NOMO-1 (cell line): ENCODE measurements around the gene ANO10.
"Not testable (repeated sequence)": the region's sequence is repeated elsewhere in the genome, so short reads cannot be mapped to it uniquely, and the experiment has no call there.

ENCODE experiments used
- DNase-seq, 2 experiments: peaks; one replicate each; lab custom pipeline; 2025; ENCODE audit not compliant: unreplicated experiment in 2 of 2; lab: John Stamatoyannopoulos, UW

The ANO10 gene

DNA sequence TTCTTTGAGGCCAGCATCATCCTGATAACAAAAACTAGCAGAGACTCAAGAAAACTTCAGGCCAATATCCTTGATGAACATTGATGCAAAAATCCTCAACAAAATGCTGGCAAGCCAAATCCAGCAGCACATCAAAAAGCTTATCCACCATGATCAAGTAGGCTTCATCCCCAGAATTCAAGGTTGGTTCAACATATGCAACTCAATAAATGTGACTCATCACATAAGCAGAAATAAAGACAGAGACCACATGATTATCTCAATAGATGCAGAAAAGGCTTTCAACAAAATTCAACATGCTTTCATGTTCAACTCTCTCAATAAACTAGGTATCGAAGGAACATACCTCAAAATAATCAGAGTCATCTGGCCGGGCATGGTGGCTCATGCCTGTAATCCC lies 265.8 kb downstream of the ANO10 start:
- not testable (repeated sequence) for DNase-seq

DNA sequence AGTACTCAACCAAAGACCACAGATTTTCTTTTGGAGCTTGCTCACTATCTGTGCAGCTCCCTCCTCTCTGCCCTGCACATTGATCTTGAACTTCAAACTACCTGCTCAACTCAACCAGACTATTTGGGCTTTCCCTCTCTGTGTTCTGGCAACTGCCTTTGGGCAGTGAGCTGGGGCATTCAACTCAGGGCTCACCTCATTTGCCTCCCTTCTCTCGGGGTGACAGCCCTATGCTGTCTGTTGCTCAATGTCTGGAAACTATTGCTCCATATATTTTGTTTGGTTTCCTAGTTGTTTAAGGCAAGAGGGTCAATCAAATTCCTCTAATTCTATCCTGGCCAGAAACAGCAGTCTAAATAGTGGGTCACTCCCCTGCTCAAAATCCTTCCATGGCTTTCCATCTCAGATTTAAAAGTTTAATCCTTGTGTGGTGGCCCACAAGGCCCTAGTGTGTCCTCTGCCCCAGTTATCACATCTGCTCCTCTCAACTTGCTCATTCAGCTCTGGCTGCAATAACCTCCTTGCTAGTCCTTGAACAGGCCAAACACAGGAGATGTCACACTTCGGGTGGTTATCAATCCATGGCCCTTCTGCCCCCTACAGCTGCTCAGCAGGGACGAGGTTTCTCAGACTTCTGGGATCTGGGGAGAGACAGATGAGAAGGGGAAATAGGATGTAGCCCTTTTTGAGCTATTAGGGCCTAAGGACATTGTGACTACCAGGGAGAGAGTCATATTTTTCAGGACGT lies 267.7 kb downstream of the ANO10 start:
- no peak for DNase-seq

DNA sequence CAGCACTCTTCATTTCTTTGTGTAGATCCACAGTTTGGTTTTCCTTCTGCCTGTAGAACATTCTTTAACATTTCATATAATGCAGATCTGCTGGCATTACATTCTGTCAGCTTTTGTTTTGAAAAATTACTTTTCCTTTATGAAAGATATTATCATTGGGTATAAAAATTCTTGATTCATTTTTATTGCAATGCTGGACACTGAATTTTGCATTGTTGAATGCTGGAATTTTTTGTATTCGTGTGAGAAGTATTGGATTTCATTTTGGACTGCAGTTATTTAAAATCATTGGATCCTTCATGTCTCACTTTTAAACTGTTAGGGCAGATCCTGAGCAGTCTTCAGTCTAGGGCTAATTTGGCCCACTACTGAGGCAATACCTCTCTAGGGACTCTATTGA lies 268.4 kb downstream of the ANO10 start:
- no peak for DNase-seq

DNA sequence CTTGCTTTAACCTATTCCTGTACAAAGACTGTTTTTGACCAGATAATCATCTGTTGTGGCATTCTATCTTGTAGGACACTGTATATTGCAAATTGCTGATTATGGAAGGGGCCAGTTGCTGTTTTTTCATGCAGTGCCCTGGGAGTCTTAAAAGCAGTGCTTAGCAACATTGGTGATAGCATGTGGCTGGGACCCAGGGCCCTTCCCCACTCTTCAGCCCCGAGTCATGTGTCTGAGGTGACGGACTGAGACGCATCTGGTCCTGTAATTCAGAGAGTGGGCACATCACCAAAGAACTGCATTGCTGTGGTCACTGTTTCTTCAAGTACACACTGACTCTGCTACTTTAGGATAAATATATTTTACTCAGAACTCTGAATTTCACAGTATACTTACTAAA lies 272.1 kb downstream of the ANO10 start:
- DNase-seq = no peak

DNA sequence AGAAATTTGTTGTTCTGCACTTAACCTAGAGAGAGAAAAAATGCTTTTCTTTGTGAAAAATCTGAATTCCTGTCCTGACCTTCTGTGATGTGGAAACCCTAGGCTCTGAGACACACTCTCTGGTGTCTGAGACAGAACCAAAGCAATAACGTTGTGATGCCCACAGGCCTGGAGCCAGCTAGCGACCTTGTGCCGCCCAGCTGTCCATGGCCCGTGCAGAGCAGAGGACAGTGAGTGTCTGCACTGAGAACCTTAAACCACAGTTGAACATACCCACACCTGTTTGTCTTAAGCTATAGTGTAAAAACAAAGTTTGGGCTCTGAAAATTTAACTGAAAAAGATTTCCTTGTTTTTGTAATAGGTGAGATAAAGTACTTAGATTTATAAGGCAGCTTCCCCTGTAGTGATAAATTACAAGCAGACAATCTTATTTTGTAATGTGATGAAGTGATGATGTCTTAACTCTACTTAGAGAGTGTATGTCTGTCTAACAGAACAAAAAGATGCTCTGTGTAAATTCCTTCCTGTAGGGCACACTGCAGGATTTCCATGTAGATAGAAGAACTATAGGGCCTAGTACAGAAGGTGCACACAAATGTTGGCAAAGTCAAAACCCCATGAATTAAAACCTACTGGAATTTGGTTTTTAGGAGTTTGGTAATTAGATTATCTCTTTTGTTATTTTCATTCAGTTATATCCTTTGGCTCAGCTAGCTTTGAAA lies 272.8 kb downstream of the ANO10 start:
- DNase-seq = no peak

DNA sequence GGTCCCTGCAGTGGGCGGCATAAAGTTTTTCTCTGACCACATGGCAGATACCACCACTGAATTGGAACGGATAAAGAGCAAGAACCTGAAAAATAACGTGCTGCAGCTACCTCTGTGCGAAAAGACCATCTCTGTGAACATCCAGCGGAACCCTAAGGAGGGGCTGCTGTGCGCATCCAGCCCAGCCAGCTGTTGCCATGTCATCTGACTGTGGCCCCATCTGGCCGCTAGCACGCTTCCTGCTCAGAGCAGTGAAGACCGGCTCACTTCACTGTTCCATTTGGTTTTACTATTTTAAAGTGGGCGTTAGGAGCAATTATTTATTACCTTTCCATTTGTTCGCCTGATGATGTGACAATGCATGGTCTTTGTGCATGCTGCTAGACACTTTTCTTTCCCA lies 273.5 kb downstream of the ANO10 start:
- DNase-seq = no peak

DNA sequence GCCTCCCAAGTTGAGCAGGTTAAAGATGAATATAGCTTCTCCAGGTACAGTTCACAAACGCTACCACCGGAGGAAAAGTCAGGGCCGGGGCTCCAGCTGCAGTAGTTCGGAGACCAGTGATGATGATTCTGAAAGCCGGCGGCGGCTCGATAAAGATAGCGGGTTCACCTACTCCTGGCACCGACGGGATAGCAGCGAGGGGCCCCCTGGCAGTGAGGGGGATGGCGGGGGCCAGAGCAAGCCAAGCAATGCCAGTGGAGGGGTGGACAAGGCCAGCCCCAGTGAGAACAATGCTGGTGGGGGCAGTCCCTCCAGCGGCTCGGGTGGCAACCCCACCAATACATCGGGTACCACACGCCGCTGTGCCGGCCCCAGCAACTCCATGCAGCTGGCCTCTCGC lies 274.0 kb downstream of the ANO10 start:
- DNase-seq = no peak

DNA sequence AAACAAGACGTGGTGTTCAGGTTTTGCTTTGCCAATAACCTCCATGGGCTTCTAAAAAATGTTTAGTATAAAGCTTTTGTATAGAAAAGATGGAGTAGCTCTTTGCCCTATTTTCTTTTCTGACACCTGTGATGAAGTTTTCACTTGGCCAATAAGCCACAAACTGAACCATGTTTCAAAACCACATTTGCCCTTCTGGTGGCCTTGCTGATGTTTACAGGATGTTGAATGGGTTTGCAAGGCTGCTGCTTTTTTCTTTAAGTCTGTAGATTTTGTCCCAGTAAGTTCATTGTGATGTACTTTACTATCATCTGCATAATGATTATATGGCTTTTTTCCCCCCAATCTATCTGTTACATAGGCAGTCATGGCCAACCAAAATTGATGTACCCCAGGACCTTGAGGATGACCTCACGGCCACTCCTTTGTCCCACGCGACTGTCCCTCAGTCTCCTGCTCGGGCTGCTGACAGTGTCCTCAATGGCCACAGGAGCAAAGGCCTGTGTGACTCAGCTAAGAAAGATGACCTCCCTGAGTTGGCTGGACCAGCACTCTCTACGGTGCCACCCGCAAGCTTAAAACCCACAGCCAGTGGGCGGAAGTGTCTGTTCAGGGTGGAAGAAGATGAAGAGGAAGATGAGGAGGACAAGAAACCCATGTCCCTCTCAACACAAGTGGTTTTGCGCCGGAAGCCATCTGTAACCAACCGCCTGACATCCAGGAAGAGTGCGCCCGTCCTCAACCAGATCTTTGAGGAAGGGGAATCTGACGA lies 274.6 kb downstream of the ANO10 start:
- DNase-seq = no peak

DNA sequence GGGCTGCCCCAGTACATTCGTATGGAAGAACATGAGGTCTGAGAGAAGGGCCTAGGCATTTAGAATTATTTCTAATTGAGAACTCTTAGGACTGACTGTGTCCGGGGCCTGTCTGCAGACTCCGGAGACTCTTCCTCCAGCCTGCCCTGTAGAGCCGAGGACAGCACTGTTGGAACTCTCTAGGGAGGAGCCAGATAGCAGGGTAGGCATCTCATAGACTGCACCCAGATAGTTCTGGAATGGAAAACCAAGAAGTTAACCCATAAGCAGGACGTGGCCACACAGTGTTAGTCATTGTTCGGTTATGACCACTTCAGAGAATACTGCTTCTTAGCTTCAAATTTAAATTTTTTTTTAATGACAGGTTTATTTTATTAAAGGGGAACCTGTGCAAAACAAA lies 275.9 kb downstream of the ANO10 start:
- DNase-seq = no peak

DNA sequence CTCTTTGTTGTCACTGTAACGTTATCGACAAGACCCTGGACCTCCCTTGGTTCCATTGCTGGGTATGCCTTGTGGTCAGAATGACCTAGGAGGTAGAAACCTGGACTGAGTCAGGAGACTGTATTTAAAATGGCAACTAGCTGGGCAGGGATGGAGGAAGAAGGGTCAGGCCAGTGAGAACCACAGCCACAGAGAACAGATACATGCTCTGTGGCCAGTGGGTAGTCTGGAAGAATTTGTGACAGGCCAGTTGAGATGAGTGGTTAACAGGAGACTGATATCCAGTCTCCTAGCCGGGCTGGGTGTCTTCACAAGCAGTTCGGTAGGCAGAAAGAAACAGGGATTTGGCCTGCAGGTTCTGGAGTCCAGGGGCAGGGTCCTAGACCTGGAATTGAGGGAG lies 276.6 kb downstream of the ANO10 start:
- no peak for DNase-seq

DNA sequence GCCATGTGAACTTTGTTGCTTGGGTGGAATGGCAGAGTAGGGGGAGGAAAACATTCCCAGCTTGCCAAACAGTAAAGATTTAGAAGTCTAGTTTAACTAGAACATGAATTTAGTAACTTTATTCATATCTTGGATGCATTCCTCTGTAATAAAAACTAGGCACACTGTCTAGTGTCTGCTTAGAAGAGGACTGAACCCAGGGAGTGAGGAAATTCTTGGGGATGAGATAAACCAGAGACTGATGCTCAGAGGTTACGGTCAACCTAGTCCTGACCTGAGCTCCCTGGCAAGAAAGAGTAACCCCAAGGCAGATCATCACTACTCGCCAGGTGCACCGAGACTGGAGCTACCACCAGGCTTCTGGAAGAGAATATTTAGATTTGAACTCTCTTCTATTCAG lies 277.3 kb downstream of the ANO10 start:
- no peak for DNase-seq

DNA sequence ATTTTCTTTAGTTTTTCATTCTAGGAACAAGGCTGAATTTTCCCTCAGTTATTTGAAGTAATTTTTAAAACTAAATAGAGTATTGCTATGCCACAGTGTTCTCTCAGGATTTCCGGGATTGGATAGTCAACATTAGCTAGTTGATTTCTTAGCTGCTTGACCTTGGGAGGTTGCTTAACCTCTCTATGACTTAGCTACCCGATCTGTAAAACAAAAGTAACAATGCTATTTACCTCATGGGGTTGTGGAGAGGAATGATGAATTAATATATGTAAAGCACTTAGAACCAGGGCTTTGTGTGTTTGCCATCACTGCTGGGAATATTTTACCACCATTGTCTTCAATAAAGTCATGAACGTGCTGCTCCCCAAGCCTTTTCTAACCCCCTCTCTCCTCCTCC lies 278.0 kb downstream of the ANO10 start:
- no peak for DNase-seq

DNA sequence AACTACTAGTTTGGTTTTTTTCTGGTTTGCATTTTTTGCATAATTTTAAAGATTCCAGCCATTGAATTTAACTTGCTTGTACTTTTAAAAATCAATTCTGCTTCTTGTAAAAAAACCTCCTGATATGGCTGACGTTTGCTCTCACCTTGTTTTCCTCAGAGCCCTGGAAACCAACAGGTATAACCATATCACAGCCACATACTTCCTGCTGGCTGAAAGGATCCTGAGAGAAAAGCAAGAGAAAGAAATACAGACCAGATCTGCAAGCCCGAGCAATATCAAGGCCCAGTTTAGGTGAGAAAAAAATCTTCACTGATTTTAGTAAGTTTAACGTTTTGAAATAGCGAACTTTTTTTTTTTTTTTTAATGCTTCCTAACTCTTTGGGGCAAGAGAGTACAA lies 278.6 kb downstream of the ANO10 start:
- DNase-seq = no peak

DNA sequence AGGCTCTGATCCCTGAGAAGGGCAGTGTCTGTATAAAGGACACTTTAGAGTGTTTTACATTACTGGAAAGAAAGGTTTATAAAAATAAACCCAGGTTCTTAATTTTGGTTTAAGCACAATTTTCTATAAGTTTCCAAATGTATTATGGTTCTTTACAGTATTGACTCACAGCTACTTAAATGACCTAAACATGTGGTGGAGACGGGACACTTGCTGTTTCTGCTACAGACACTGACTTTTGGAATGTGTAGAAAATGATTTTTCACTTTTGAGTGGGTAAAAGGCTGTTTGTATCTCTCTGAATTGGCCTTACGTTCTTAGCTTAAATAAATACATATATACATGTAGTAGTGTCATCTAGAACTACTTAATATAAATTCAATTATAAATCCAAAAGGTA lies 280.0 kb downstream of the ANO10 start:
- no peak for DNase-seq

DNA sequence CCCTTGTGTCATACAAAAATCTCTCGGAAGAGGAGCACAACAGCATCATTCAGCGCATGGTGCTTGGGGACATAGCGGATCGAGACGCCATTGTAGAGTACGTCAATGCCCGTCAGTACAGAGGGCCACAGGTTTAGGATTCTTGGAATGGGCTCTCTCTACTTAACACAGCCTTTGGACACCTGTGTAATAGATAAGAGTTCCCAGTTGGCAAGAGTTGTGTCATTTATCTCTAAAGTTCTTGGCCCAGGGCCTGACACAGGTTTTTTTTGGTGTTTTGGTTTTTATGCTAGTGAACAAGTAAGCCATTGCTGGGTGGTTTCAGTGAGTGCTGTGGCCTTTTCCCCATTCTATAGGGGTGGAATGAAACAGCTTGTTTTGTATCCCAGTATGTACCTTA lies 281.4 kb downstream of the ANO10 start:
- no peak for DNase-seq

DNA sequence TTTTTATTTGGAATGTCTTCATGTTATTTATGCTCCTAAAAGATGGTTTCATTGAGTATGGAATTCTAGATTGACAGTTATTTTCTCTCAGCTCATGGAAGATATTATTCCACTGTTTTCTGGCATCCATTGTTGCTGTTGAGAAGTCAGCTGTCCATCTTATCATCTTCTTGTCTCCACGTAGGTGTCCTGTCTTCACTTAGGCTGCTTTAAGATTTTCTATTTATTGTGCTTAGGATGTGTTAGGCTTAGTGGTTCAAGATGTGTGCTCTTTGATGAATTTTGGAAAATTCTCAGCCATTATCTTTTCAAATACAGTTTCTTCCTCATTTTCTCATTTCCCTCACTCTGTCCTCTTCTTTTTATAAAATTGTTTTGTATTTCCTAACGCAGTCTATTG lies 283.5 kb downstream of the ANO10 start:
- DNase-seq = no peak

DNA sequence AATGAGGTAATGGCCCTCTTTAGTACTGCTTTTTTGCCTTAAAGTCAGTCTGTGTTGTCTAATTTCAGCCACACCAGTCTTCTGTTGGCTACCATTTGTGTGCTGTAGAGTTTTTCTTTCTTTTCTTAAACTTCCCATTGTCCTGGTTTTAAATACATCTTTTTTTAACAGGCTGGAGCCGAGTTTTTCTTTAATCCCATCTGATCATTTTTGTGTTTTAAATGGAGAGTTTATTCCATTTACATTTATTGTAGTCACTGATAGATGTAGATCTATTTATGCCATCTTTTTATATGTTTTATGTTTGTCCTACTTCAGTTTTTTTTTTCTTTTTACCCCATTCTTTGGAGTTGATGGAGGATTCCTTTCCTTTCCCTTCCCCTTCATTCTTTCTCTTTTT lies 286.0 kb downstream of the ANO10 start:
- no peak for DNase-seq

DNA sequence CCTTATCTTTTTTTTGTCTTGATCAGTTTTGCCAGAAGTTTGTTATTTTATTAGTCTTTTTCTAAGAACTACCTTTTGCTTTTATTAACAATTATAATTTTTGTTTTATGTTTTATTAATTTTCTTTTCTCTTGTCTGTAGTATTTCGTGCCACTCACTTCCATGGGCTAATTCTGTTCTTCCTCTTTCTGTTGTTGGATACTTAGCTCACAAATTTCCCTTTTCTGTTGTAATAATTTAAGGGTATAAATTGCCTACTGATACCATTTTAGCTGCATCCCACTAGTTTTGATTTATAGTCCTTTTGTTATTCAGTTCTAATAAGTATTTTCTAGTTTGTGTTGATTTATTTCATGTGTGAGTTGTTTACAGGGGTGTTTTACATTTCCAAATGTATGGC lies 286.8 kb downstream of the ANO10 start:
- peak; percentile 8 to 32 for DNase-seq

DNA sequence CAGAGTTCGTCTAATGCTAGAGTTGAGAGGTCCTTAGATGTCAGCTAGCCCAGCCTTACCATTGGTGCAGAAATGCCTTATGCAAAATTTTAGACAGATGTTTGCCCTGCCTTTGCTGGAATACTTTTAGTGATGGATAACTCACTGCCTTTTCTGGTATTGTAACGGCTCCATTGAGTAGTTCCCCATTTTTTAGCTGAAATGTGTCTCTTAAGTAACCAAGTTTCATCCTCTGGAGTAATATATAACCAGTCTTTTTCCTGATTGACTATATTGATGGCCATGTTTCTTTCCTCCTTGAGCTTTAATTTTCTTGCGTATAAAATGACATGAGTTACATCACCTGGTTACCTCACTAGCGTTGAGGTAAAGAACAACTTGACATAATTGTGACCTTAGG lies 290.4 kb downstream of the ANO10 start:
- DNase-seq = peak; percentile 19 to 48

DNA sequence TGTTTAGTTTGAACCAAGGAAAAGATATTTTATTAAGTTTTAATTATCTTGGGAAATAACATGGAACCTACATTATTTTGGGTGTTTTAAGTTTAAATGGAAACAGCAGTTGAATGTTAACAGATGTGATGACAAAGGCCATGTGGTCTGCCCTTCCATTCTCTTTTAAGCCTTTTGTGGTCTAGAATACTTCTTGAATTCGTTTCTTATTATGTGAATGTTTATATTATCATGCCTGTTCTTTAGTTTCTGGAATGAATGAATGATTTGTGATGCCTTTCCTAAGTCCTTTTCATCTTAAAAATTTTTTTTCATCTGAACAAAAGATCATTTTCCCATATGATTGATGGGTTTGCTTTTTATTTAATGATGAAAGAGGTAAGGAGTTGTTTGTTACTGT lies 290.8 kb downstream of the ANO10 start:
- DNase-seq = no peak

DNA sequence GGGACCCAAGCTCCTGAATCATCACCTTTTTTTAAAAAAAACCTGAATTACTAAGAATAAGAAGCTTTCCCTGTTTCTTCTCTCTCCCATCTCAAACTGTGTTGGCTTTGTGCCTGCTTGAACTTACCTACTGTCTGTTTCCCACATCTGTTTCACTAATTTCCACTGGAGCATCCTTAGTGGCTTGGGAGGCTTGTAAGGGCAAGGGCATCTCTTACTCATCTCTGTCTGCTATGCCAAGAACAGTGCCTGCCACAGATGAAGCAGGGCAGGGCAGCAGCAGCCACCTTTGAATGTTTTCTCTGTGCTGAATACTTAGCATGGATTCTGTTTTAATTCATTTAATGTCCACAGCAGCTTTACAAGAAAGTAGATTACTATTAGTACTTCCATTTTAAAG lies 293.2 kb downstream of the ANO10 start:
- DNase-seq = no peak

DNA sequence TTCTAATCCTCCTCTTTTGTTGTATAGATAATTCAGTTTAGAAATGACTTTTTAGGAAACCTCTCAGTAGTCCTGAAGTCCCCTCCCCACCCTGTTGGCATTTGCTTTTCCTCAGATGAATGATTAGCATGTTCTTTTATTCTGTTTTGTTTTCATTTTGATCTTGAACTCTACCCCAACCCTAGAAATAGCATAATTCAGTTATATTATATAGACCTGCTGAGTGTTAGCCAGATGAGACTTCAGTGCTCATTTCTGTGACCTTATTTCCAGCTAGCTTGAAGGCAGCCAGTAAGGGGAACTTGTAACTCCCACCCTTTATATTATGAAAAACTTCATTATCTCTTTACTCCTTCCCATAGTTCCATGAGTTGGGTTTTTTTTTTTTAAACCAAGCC lies 294.2 kb downstream of the ANO10 start:
- DNase-seq = peak in 1 of 2 experiments; percentile 16
